Measurements from ENCODE around the gene SDK2. TPM values are rescaled to one million over a fixed set of nuclear protein-coding genes. Genes with fewer than 3 reads are reported as not detected.

The SDK2 gene
- polyA plus RNA-seq, 1 experiment = 0.04 TPM

- no peak for TF ChIP-seq CTCF (IDR thresholded peaks at IDR 0.05; ENCODE audit: insufficient read depth, low read depth, low read length)
- H3K4me3 ChIP-seq (ENCODE audit: low read depth, low read length) = no peak overlapping the region
- no peaks in the 10 kb centered on the region for H3K27me3 ChIP-seq (ENCODE audit: control insufficient read depth, insufficient read depth, low read length)
- no peaks in the 10 kb centered on the region for H3K36me3 ChIP-seq (ENCODE audit: control insufficient read depth, insufficient read depth, low read length)
- DNase-seq (ENCODE audit: low read depth) = no peak
- CTCF ChIA-PET = no interaction called here
- POLR2A ChIA-PET = no interaction called here
These were observed 58.7 kb downstream of the SDK2 start for GRCh38 chr17:73585583-73585982.

GRCh38 chr17:73584987-73585386, 59.3 kb downstream of the SDK2 start:
- ChIA-PET CTCF (no interaction called here), POLR2A (no interaction called here)
- no peak for TF ChIP-seq CTCF (IDR thresholded peaks at IDR 0.05; ENCODE audit: insufficient read depth, low read depth, low read length)
- Histone ChIP-seq H3K4me3 (ENCODE audit: low read depth, low read length) (no peak overlapping the region), H3K36me3 (ENCODE audit: control insufficient read depth, insufficient read depth, low read length) (no peaks in the 10 kb centered on the region), H3K27me3 (ENCODE audit: control insufficient read depth, insufficient read depth, low read length) (no peaks in the 10 kb centered on the region)
- DNase-seq (ENCODE audit: low read depth) = no peak

GRCh38 chr17:73584049-73584448, 60.2 kb downstream of the SDK2 start:
- ChIA-PET CTCF (no interaction called here), POLR2A (no interaction called here)
- Histone ChIP-seq H3K4me3 (ENCODE audit: low read depth, low read length) (no peak overlapping the region), H3K27me3 (ENCODE audit: control insufficient read depth, insufficient read depth, low read length) (no peaks in the 10 kb centered on the region), H3K36me3 (ENCODE audit: control insufficient read depth, insufficient read depth, low read length) (no peaks in the 10 kb centered on the region)
- DNase-seq (ENCODE audit: low read depth) = no peak
- TF ChIP-seq CTCF (IDR thresholded peaks at IDR 0.05; ENCODE audit: insufficient read depth, low read depth, low read length) = no peak

GRCh38 chr17:73582821-73583220, 61.4 kb downstream of the SDK2 start:
- CTCF ChIA-PET = no interaction called here
- DNase-seq (ENCODE audit: low read depth) = no peak
- Histone ChIP-seq H3K27me3 (ENCODE audit: control insufficient read depth, insufficient read depth, low read length) (no peaks in the 10 kb centered on the region), H3K36me3 (ENCODE audit: control insufficient read depth, insufficient read depth, low read length) (no peaks in the 10 kb centered on the region), H3K4me3 (ENCODE audit: low read depth, low read length) (no peak overlapping the region)
- TF ChIP-seq CTCF (IDR thresholded peaks at IDR 0.05; ENCODE audit: insufficient read depth, low read depth, low read length) = no peak
- POLR2A ChIA-PET = no interaction called here

GRCh38 chr17:73582359-73582758, 61.9 kb downstream of the SDK2 start:
- CTCF ChIA-PET = no interaction called here
- H3K27me3 ChIP-seq (ENCODE audit: control insufficient read depth, insufficient read depth, low read length) = no peaks in the 10 kb centered on the region

More at GRCh38 chr17:73582359-73582758, 61.9 kb downstream of the SDK2 start:
- no peak for DNase-seq (ENCODE audit: low read depth)
- POLR2A ChIA-PET = no interaction called here
- Histone ChIP-seq H3K4me3 (ENCODE audit: low read depth, low read length) (no peak overlapping the region), H3K36me3 (ENCODE audit: control insufficient read depth, insufficient read depth, low read length) (no peaks in the 10 kb centered on the region)
- TF ChIP-seq CTCF (IDR thresholded peaks at IDR 0.05; ENCODE audit: insufficient read depth, low read depth, low read length) = no peak
